Liver (tissue), 3 donors: ENCODE data around the gene NKAIN1.

ENCODE experiments used
- CTCF ChIP-seq: fragments of 150-350 bp; IDR thresholded peaks from 2 replicates; pipeline ENCODE4 v1.5.1; 2017; ENCODE audit warnings: improper control_type of control experiment, low read depth, low read length; ENCODE audit not compliant: missing input control
- FOXA1 ChIP-seq: IDR thresholded peaks from 2 replicates; pipeline ENCODE4 v1.6.1; 2016; ENCODE audit warnings: antibody characterized with exemption
- GABPA ChIP-seq, 2 donors: IDR thresholded peaks in 1 of 2; conservative IDR thresholded peaks in 1 of 2; 2 replicates each; pipeline ENCODE4 v1.6.1; 2016; ENCODE audit warnings: antibody characterized with exemption in 2 of 2, mild to moderate bottlenecking in 1 of 2, moderate library complexity in 1 of 2
- HNF4G ChIP-seq: IDR thresholded peaks from 2 replicates; pipeline ENCODE4 v1.6.1; 2016; ENCODE audit warnings: antibody characterized with exemption
- JUND ChIP-seq, 2 donors: IDR thresholded peaks; 2 replicates each; pipeline ENCODE4 v1.6.1; 2016; ENCODE audit warnings: antibody characterized with exemption in 2 of 2
- MAX ChIP-seq: IDR thresholded peaks from 2 replicates; pipeline ENCODE4 v1.6.1; 2016; ENCODE audit warnings: antibody characterized with exemption
- NR2F2 ChIP-seq: IDR thresholded peaks from 2 replicates; pipeline ENCODE4 v1.6.1; 2016; ENCODE audit warnings: antibody characterized with exemption
- RAD21 ChIP-seq, 2 donors: IDR thresholded peaks; 2 replicates each; pipeline ENCODE4 v1.6.1; 2016; ENCODE audit warnings: antibody characterized with exemption in 2 of 2, mild to moderate bottlenecking in 2 of 2
- REST ChIP-seq: IDR thresholded peaks from 2 replicates; pipeline ENCODE4 v1.6.1; 2016; ENCODE audit warnings: antibody characterized with exemption, mild to moderate bottlenecking
- RXRA ChIP-seq, 2 donors: IDR thresholded peaks; 2 replicates each; pipeline ENCODE4 v1.6.1; 2017 to 2018; ENCODE audit warnings: antibody characterized with exemption in 2 of 2, mild to moderate bottlenecking in 1 of 2
- SP1 ChIP-seq: IDR thresholded peaks from 2 replicates; pipeline ENCODE4 v1.6.1; 2018; ENCODE audit warnings: antibody characterized with exemption, mild to moderate bottlenecking
- TAF1 ChIP-seq: conservative IDR thresholded peaks from 2 replicates; pipeline ENCODE4 v1.6.1; 2016; ENCODE audit warnings: antibody characterized with exemption, mild to moderate bottlenecking
- YY1 ChIP-seq: IDR thresholded peaks from 2 replicates; pipeline ENCODE4 v1.6.1; 2016; ENCODE audit warnings: antibody characterized with exemption, mild to moderate bottlenecking
- donor health status: healthy.
- donor health status: healthy.

GRCh38 chr1:31203215-31203614, 36.5 kb downstream of the NKAIN1 start:
- no peak for TF ChIP-seq REST
- no peak for TF ChIP-seq CTCF
- no peak for TF ChIP-seq YY1
- no peak for TF ChIP-seq SP1
- no peak for TF ChIP-seq NR2F2
- no peak for TF ChIP-seq GABPA (IDR thresholded peaks at IDR 0.05 in 1 of 2, conservative IDR thresholded peaks at IDR 0.05 in 1 of 2)
- no peak for TF ChIP-seq MAX
- TF ChIP-seq RAD21 (IDR thresholded peaks at IDR 0.05): no peak
- no peak for TF ChIP-seq HNF4G
- no peak for TF ChIP-seq FOXA1
- no peak for TF ChIP-seq RXRA (IDR thresholded peaks at IDR 0.05)
- no peak for TF ChIP-seq TAF1
- no peak for TF ChIP-seq JUND (IDR thresholded peaks at IDR 0.05)
